Spleen (tissue), 7 donors: ENCODE results near the gene ENTPD2.

Experiments
- CTCF ChIP-seq, 11 experiments: fragments of 200-600 bp in 7 of 11; fragments of 450-650 bp in 4 of 11; sonication (generic) in 4 of 11; IDR thresholded peaks in 8 of 11; conservative IDR thresholded peaks in 3 of 11; 1 replicate in 7 of 11; 2 replicates in 4 of 11; pipeline versions ENCODE4 v1.4.0 to v1.8.0; 2016 to 2021; ENCODE audit warnings: antibody characterized with exemption in 11 of 11, inconsistent platforms in 4 of 11, mild to moderate bottlenecking in 1 of 11
- POLR2A ChIP-seq, 3 donors: fragments of 450-650 bp; IDR thresholded peaks; one replicate each; pipeline ENCODE4 v1.5.1; 2017; ENCODE audit warnings: antibody characterized with exemption in 3 of 3, mild to moderate bottlenecking in 1 of 3
- POLR2AphosphoS5 ChIP-seq, 3 donors: sonication (generic); formaldehyde crosslinking; IDR thresholded peaks; one replicate each; pipeline ENCODE4 v1.5.1; 2017; ENCODE audit warnings: antibody characterized with exemption in 3 of 3
- donor health status: DM: no; HTN: no; CAD: no; lungs with moderate emphysema.
- donor health status: DM: no; HTN: no; CAD: no.
- donor health status: DM: no; HTN: no; CAD: no.

GRCh38 chr9:137016436-137016835, 37.4 kb downstream of the ENTPD2 start:
- TF ChIP-seq CTCF (IDR thresholded peaks at IDR 0.05 in 8 of 11, conservative IDR thresholded peaks at IDR 0.05 in 3 of 11) (no peak), POLR2AphosphoS5 (IDR thresholded peaks at IDR 0.05) (no peak), POLR2A (IDR thresholded peaks at IDR 0.05) (no peak)
